GM06990 (cell line): ENCODE measurements around the gene USP8.

Experiments used
- DNase-seq: peaks from one replicate; pipeline ENCODE4 v3.0.0-alpha.2; 2011; ENCODE audit not compliant: insufficient read length; ENCODE audit errors: extremely low read depth
- H3K27me3 ChIP-seq: replicated peaks from 2 replicates; pipeline ENCODE4 v1.6.0; 2011; ENCODE audit warnings: low read length; ENCODE audit not compliant: control insufficient read depth, insufficient read depth
- H3K36me3 ChIP-seq: 2 replicates; pipeline ENCODE4 v1.5.1; 2011; ENCODE audit warnings: low read length; ENCODE audit not compliant: control insufficient read depth, insufficient read depth
- H3K4me3 ChIP-seq: replicated peaks from 2 replicates; pipeline ENCODE4 v1.5.1; 2011; ENCODE audit warnings: low read depth, mild to moderate bottlenecking, control low read depth, low read length
- CTCF ChIP-seq: IDR thresholded peaks from 2 replicates; pipeline ENCODE4 v1.5.1; 2011; ENCODE audit warnings: low read length, control low read depth, mild to moderate bottlenecking, inconsistent platforms; ENCODE audit not compliant: insufficient read depth, poor library complexity, severe bottlenecking

Gene USP8

GRCh38 chr15:50531163-50531562 is 107.0 kb downstream of the USP8 start:
- Histone ChIP-seq H3K27me3 (no peaks in the 10 kb centered on the region), H3K36me3 (no peaks in the 10 kb centered on the region), H3K4me3 (no peak overlapping the region)
- no peak for DNase-seq
- no peak for TF ChIP-seq CTCF

GRCh38 chr15:50531766-50532165 is 107.6 kb downstream of the USP8 start:
- Histone ChIP-seq H3K36me3 (no peaks in the 10 kb centered on the region), H3K4me3 (no peak overlapping the region), H3K27me3 (no peaks in the 10 kb centered on the region)
- TF ChIP-seq CTCF: no peak
- no peak for DNase-seq

- no peak for TF ChIP-seq CTCF
- no peak for DNase-seq
- Histone ChIP-seq H3K36me3 (no peaks in the 10 kb centered on the region), H3K27me3 (no peaks in the 10 kb centered on the region), H3K4me3 (no peak overlapping the region)
Observed at GRCh38 chr15:50542887-50543210, 118.6 kb downstream of the USP8 start.

GRCh38 chr15:50543556-50543955 is 119.4 kb downstream of the USP8 start:
- Histone ChIP-seq H3K4me3 (no peak overlapping the region), H3K27me3 (no peaks in the 10 kb centered on the region), H3K36me3 (no peaks in the 10 kb centered on the region)
- TF ChIP-seq CTCF: no peak
- no peak for DNase-seq

GRCh38 chr15:50544368-50544767 is 120.2 kb downstream of the USP8 start:
- DNase-seq: no peak
- Histone ChIP-seq H3K27me3 (no peaks in the 10 kb centered on the region), H3K36me3 (no peaks in the 10 kb centered on the region), H3K4me3 (no peak overlapping the region)
- TF ChIP-seq CTCF: no peak

- Histone ChIP-seq H3K36me3 (no peaks in the 10 kb centered on the region), H3K4me3 (no peak within 1 kb of the TSS)
Observed at GRCh38 chr15:50546566-50546965, 122.4 kb downstream of the USP8 start, which contains the start of gene USP50. Gene USP50, minus strand, starts transcription at chr15:50546666. Its CDS starts 141 bp downstream, at chr15:50546525.

More at GRCh38 chr15:50546566-50546965, 122.4 kb downstream of the USP8 start, which contains the start of gene USP50:
- H3K27me3 ChIP-seq: no peaks in the 10 kb centered on the region
- no peak for DNase-seq
- no peak for TF ChIP-seq CTCF
